C1 segment of cervical spinal cord (tissue), 14 donors: Measurements from ENCODE around the gene PRKCQ.

Experiments used
- DNase-seq, 14 donors: peaks; one replicate each; lab custom pipeline; 2025; lab: John Stamatoyannopoulos, UW

PRKCQ gene

DNA sequence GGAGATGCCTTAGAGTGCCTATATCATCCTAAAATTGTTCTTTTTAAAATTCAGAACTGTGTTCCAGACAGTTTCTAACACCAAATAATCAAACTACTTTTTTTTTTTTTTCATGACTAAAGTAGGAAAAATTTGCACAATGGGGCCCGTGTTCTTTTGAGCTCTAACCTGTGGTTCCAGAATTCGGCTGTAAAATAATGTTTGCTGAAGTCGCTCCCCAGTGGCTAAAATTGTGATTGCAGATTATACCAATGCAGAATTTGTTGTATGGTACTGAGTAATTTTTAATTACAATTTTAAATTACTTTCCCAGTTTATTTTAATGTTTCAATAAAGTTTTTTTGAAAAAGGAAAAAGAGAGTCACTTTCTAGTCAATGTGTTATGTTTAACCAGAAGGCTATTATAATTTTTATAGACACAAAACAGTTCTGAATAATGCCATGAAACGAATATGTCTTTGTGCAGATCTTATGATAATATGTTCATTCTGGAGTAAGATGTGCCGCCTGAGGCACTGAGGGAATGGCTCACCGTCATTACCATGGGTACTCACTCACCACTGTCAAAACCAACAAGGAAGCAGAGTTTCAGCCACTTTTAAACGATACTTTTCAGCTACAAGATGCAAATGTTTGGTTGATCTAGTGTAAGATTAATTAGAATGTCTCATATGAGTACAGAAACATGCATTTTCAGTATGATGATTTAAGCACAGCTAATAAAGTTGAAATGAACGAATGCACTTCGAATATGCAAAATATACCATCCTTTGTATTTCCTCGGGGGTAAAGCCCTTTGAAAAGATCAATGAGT lies 173.6 kb downstream of the PRKCQ start:
- no peak for DNase-seq

DNA sequence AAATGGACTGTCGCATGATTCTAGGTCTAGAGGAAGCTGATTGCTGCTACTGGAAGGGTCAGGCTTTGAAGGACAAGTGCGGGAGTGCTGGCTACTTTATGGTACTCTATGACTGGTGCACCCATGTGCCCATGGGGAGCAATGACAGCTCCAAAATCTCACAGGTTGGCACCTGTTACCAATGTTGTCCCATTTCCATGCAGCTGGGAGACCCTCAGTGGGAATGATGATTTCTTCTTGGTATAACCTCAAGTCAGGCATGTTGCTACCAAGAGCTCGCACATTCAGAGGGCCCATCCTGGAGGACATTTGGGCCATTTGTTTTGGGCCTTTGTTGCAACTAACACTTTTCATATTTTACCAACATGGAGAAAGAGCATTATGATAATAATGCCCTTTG lies 174.4 kb downstream of the PRKCQ start:
- DNase-seq, result no peak

DNA sequence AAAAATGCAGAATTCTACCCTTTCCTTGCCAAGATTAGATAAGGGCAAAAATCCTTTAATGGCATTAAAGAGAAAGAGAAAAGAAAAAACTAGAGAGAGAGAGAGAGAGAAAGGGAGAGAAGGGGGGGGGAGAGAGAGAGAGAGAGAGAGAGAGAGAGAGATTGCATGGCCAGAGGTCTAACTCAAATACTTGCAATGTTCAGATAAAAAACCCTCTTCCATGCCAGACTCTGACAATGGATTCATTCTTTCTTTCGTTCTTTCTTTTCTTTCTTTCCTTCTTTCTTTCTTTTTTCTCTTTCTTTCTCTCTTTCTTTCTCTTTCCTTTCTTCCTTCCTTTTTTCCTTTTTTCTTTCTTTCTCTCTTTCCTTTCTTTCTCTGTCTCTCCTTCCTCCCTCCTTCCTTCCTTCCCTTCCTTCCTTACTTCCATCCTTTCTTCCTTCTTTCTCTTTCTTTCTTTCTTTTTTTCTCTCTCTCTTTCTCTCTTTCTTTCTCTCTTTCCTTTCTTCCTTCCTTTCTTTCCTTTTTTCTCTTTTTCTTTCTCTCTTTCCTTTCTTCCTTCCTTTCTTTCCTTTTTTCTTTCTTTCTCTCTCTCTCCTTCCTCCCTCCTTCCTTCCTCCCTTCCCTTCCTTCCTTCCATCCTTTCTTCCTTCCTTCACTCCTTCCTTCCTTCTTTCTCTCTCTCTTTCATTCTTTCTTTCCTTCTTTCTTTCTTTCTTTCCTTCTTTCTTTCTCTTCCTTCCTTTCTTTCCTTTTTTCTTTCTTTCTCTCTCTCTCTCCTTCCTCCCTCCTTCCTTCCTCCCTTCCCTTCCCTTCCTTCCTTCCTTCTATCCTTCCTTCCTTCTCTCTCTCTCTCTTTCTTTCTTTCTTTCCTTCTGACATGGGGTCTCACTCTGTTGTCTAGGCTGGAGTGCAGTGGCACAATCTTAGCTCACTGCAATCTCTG lies 175.7 kb downstream of the PRKCQ start:
- DNase-seq, result no peak

DNA sequence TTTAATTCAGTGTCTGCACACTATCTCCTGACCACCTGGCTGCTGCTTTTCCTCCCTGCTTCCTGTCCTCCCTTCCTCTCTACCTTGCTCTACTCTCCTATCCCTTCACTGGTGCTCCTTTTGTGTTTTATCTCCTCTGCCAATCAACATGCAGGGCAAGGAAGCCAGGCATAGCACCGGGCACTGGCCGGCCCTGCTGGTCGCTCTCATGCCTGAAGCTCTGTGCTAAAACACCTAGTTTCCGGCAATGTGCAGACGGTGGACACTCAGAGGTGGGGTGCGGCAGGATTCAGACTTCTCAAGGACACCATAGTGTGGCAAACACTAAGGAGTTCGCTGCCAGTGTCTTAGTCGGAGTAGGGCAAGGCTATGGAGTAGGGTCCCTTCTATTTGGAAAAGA lies 177.1 kb downstream of the PRKCQ start:
- no peak for DNase-seq

DNA sequence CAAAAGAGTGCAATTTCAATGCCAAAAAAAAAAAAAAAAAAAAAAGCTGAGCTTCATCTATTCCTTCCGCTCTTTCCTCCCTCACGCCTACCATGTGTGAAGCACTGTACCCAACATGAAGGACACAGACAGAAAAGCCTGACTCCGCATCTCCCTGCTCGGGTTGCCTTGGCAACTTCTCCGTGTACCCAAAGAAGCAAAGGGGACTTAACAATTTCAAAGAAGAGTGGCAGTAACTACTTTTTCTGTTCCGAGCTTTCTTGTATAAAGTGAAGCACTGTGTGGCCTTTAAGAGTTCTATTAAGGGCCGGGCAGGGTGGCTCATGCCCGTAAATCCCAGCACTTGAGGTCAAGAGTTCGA lies 177.7 kb downstream of the PRKCQ start:
- DNase-seq, result peak in 1 of 14 donors; percentile 21

DNA sequence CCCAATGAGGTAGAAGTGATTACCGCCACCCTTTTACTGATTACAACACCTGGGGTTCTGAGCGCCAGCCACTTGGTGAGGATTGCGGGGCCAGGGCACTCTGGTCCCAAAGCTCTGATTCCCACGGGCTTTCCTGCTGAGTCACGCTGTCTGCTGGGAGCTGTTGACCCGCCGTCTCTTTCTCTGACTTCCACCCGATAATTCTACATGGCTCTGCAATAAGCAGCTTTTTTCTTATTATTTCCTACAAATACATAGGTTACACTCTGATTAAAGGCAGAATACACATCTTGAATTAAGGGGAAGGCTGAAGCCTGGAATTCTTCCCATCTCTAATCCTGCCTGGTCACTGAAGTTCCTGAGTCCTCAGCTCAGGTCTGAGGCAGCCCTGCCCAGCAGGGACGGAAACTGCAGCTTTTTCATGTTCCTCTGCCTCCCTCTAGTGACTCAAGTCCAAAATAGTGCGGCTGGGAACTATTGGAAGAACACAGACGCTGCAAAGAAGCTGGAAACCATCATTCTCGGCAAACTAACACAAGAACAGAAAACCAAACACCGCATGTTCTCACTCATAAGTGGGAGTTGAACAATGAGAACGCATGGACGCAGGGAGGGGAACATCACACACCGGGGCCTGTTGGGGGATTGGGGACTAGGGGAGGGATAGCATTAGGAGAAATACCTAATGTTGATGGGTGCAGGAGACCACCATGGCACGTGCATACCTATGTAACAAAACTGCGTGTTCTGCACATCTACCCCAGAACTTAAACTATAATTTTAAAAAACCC lies 178.3 kb downstream of the PRKCQ start:
- DNase-seq, result peak in 12 of 14 donors; percentile 48 to 80 (median 66)

DNA sequence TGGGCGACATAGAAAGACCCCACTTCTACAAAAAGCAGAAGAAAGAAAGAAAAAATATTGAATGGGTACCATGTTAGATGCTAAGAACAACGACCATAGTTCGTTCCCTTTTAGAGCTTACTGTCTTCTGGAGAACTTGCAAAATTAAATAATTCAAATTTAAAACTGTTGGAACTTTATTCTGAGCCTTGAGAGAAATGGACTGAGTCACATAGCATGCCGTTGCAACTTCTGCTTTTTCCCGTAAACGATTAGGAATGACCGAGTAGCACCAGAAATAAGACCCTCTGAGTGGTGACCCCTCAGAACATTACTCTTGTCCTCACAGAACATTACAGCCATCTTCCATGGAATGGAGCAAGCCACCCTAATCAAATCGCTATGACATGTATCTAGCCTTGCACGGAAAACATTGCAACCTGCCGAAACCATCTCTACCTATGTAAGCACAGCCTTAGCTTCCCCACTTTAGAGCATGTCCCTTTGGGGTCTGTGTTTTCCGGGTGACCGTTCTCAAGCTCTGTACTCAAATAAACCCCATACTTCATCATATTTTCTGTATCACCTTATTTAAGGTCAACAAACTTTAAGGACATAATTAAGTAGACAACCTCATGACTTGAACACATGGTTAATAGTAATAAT lies 179.1 kb downstream of the PRKCQ start:
- DNase-seq, result no peak

- DNase-seq, result peak in 1 of 14 donors; percentile 33
These were observed 179.7 kb downstream of the PRKCQ start for GRCh38 chr10:6400331-6400730.

GRCh38 chr10:6399879-6400278 lies 180.2 kb downstream of the PRKCQ start:
- no peak for DNase-seq

DNA sequence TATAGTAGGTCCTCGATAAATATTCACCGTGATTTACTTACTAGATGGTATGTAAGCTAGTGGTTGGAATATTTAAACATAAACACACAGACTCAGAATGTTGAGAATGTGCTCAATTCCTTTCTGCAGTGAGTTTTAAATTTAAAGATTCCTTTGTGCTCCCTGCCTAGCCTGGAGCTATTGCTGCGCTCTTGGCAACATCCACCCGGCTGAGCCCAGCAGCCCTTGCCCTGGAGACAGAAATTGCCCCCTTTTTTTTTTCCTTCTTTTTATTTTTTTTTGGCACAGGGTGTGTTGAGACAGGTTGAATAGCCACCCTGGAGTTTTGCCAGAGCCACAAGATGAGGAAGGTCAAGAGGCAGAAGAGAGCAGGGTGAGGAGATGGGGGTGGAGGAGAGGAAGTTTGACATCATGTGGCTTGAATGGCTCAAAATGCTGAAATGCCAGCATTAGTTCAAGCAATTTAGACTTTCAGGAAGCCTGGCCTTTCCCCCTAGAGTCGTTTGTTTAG lies 180.8 kb downstream of the PRKCQ start:
- DNase-seq, result peak in 11 of 14 donors; percentile 13 to 77 (median 58)

DNA sequence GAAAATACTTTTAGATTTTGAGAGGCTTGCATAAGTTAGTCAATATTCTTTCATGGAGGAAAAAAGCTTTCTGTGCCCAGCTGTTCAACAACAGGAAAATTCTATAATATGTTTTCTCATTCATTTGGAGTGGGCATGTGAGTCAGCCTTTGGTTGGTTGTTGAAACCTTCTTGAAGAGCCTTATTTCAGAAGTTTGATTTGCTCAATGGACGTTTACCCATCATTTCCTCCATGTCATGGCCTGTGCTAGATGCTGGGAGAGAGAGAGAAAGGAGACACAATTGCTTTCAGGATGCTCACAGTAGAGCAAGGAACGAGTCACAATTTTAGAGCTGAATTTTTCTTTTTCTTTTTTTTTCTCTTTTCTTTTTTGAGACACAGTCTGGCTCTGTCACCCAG lies 181.7 kb downstream of the PRKCQ start:
- no peak for DNase-seq

GRCh38 chr10:6396652-6397051 lies 183.4 kb downstream of the PRKCQ start:
- no peak for DNase-seq

DNA sequence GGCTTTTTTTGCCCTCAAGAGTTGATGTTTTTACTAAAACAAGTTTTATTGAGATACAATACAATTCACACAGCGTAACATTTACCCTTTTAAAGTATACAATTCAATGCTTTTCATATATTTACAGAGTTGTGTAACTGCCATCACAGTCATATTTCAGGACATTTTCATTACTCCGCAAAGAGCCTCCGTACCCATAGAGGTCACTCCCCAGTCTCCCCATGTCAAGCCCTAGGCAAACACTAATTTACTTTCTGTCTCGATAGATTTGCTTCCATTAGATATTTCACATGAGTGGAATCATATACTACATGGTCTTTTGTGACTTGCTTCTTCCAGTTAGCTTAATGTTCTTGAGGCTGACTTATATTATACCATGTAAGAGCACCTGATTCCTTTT lies 183.8 kb downstream of the PRKCQ start:
- no peak for DNase-seq

DNA sequence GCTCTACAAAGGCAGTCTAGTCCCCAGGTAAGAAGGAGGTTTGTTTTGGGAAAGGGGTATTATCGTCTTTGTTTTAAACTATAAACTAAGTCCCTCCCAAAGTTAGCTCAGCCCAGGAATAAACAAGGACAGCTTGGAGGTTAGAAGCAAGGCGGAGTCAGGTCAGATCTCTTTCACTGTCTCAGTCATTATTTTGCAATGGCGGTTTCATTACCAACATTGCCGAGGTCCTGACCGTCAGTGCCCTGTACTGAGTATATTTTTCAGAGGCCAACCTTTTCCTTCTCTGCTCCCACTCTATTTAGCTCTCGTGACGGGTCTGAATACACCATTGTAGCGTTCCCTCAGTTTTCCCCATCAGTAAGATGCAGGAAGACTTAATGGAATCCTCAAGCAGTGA lies 184.5 kb downstream of the PRKCQ start:
- DNase-seq, result no peak

GRCh38 chr10:6394084-6394483 lies 186.0 kb downstream of the PRKCQ start:
- DNase-seq, result peak in 1 of 14 donors; percentile 15

GRCh38 chr10:6393168-6393567 lies 186.9 kb downstream of the PRKCQ start:
- DNase-seq, result no peak

DNA sequence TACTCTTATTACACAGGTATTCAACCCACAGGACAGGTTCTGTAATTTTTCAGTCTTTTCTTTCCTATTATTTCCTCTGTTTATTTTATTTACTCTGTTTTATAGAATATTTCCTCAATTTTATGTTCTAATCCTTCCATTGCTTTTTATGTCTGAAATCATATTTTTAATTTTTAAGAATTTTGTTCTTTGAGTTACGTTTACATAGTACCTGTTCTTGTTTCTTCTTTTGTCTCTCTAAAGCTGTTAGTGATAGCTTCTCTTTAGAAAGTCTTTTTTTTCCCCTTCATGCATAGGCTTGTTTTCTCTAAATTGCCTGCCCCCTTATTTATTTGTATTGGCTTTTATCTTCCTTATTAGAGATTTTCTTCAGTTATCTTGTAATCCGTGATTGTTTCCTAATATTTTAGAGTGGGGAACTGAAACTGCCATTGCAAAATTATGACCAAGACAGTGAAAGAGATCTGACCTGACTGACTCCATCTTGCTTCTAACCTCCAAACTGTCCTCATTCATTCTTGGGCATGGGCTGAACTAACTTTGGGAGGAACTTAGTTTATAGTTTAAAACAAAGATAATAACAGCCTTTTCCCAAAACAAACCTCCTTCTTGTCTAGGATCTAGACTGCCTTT lies 189.7 kb downstream of the PRKCQ start:
- DNase-seq, result no peak

DNA sequence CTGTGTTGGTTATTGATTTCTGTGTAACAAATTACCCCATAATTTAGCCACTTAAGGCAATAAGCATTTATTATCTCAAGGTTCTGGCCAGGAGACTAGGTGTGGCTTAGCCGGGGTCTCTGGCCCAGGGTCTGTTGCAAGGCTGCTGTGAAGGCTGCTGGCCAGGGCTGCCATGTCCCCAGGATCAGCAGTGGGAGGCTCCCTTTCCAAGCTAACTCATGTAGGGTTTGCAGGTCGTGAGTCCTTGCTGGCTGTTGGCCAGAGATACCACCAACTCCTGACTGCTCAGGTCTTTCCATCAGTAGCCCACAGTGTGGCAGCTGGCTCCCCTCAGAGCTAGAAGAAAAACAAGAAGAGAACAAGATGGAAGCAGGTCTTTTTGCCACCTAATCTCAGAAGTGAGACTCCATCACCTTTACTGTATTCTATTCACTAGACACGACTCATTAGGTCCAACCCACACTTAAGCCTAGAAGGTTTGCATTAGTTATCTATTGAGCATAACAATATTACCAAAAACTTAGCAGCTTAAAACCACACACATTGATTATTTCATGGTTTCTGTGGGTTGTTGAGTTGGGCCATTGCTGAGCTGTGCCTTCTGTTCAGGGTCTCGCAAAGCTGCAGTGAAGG lies 191.7 kb downstream of the PRKCQ start:
- DNase-seq, result no peak

- DNase-seq, result no peak
These were observed 193.1 kb downstream of the PRKCQ start for GRCh38 chr10:6386960-6387359.

GRCh38 chr10:6386346-6386745 lies 193.7 kb downstream of the PRKCQ start:
- DNase-seq, result peak in 3 of 14 donors; percentile 14 to 45 (median 28)
